ENCODE data around the gene APH1A. TPM values are rescaled to one million over a fixed set of nuclear protein-coding genes. Genes with fewer than 3 reads are reported as not detected.
A peak's percentile ranks its signal among the peaks of the same experiment; 100 is the strongest.
"Not testable (repeated sequence)": the region's sequence is repeated elsewhere in the genome, so short reads cannot be mapped to it uniquely, and the experiment has no call there.

APH1A gene
- total and polyA plus RNA-seq, 4 donors = 95.0 to 164 (median 135) TPM

DNA sequence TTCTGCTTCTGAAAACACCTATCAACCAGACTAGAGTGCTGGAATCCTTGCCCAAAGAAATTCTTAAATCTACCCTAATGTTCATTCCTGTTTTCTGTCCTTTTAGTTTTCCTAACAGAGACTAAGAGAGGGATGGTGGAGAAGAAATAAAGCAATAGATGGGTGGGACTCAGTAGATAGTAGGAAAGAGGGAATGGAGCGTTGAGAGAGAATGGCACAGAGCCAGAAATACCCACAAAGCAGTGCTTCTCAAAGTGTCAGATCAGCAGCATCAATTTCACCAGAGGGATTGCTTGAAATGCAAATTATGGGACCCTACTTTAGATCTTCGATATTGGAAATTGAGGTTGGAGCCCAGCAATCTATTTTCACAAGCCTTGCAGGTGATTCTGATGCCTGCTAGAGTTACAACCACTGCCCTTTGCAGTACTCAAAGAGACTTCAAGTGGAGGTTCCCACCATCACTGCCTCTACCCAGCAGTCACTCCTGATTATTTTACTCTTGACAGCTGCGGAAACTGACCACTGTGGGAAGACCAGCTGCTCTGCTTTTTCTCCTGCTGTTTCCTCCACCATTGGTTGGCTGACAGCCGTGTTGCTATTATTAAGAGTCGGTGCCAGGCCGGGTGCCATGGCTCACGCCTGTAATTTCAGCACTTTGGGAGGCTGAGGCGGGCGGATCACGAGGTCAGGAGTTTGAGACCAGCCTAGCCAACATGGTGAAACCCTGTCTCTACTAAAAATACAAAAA, 41.1 kb upstream of the APH1A start:
- ATAC-seq (ENCODE audit: insufficient read depth, low FRiP score) = no peak
- H3K27ac ChIP-seq (ENCODE audit: low read depth in 1 of 2, low read length in 1 of 2) = no peak overlapping the region
- no peak overlapping the region for H3K9ac ChIP-seq (ENCODE audit: insufficient read depth in 1 of 2, low read length in 2 of 2)
- H3K4me1 ChIP-seq (ENCODE audit: control insufficient read depth in 5 of 5, insufficient read depth in 5 of 5, low read length in 5 of 5) = peaks cover 0 to 2% (median 0%) of the 10 kb centered on the region in 5 donors
- no peaks in the 10 kb centered on the region for H3K9me3 ChIP-seq (ENCODE audit: control insufficient read depth in 4 of 4, insufficient read depth in 3 of 4, low read length in 3 of 4)
- H3K27me3 ChIP-seq (ENCODE audit: control insufficient read depth in 3 of 3, insufficient read depth in 3 of 3, low read length in 2 of 3) = no peaks in the 10 kb centered on the region
- peak; percentile 11 to 55 (median 32) for DNase-seq
- H3K4me3 ChIP-seq = no peak overlapping the region
- peaks cover 0 to 16% (median 6%) of the 10 kb centered on the region in 4 donors for H3K36me3 ChIP-seq (ENCODE audit: control insufficient read depth in 4 of 4, insufficient read depth in 4 of 4, low read length in 4 of 4)
- 64 to 89% methylated on average over 10 of the region's 10 CpGs for WGBS, 2 donors
- TF ChIP-seq, protein P1, sequence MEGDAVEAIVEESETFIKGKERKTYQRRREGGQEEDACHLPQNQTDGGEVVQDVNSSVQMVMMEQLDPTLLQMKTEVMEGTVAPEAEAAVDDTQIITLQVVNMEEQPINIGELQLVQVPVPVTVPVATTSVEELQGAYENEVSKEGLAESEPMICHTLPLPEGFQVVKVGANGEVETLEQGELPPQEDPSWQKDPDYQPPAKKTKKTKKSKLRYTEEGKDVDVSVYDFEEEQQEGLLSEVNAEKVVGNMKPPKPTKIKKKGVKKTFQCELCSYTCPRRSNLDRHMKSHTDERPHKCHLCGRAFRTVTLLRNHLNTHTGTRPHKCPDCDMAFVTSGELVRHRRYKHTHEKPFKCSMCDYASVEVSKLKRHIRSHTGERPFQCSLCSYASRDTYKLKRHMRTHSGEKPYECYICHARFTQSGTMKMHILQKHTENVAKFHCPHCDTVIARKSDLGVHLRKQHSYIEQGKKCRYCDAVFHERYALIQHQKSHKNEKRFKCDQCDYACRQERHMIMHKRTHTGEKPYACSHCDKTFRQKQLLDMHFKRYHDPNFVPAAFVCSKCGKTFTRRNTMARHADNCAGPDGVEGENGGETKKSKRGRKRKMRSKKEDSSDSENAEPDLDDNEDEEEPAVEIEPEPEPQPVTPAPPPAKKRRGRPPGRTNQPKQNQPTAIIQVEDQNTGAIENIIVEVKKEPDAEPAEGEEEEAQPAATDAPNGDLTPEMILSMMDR (IDR thresholded peaks at IDR 0.05; ENCODE audit: control extremely low read depth, extremely low read depth) = no peak

DNA sequence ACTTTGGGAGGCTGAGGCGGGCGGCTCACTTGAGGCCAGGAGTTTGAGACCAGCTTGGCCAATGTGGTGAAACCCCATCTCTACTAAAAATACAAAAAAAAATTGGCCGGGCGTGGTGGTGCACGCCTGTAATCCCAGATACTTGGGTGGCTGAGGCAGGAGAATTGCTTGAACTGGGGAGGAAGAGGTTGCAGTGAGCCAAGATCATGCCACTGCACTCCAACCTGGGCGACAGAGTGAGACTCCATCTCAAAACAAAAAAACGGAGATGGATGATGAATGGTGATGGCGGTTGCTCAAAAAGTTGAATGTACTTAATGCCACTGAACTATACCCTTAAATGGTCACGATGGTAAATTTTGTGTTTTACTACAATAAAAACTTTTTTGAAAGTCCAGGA, 39.8 kb upstream of the APH1A start:
- H3K4me3 ChIP-seq; ATAC-seq (ENCODE audit: insufficient read depth, low FRiP score); H3K27me3 ChIP-seq (ENCODE audit: control insufficient read depth in 3 of 3, insufficient read depth in 3 of 3, low read length in 2 of 3); H3K4me1 ChIP-seq (ENCODE audit: control insufficient read depth in 5 of 5, insufficient read depth in 5 of 5, low read length in 5 of 5); H3K9me3 ChIP-seq (ENCODE audit: control insufficient read depth in 4 of 4, insufficient read depth in 3 of 4, low read length in 3 of 4); DNase-seq; H3K27ac ChIP-seq (ENCODE audit: low read depth in 1 of 2, low read length in 1 of 2); H3K9ac ChIP-seq (ENCODE audit: insufficient read depth in 1 of 2, low read length in 2 of 2): not testable (repeated sequence)
- H3K36me3 ChIP-seq (ENCODE audit: control insufficient read depth in 4 of 4, insufficient read depth in 4 of 4, low read length in 4 of 4) = peaks cover 2 to 16% (median 8%) of the 10 kb centered on the region in 4 donors
- 96 to 98% methylated on average over 8 to 9 of the region's 9 CpGs for WGBS, 2 donors

DNA sequence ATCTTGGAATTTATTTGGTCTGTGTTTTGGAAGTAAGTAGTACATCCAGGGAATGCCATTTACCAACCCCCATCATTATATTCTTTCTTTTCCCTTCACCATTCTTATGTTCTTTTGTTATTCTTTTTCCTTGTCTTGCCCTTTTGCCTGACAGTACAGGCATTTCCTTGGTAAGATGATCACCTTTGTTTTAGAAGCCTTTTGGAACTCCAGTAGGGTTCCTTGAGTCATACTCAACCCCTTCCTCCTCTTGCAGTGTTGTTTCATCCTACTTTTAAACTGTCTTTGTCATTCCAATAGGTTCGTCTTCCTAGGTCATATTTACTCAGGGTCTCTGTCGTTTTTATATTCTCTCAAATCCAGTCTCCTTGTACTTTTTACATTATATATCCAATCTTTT, 34.1 kb upstream of the APH1A start:
- ATAC-seq (ENCODE audit: insufficient read depth, low FRiP score) (no peak), DNase-seq (no peak)
- Histone ChIP-seq H3K4me3 (no peak overlapping the region), H3K27me3 (ENCODE audit: control insufficient read depth in 3 of 3, insufficient read depth in 3 of 3, low read length in 2 of 3) (no peaks in the 10 kb centered on the region), H3K4me1 (ENCODE audit: control insufficient read depth in 5 of 5, insufficient read depth in 5 of 5, low read length in 5 of 5) (no peaks in the 10 kb centered on the region), H3K36me3 (ENCODE audit: control insufficient read depth in 4 of 4, insufficient read depth in 4 of 4, low read length in 4 of 4) (peaks cover 18 to 27% (median 24%) of the 10 kb centered on the region in 4 donors), H3K27ac (ENCODE audit: low read depth in 1 of 2, low read length in 1 of 2) (no peak overlapping the region), H3K9me3 (ENCODE audit: control insufficient read depth in 4 of 4, insufficient read depth in 3 of 4, low read length in 3 of 4) (no peaks in the 10 kb centered on the region), H3K9ac (ENCODE audit: insufficient read depth in 1 of 2, low read length in 2 of 2) (no peak overlapping the region)
- TF ChIP-seq, protein P1 (IDR thresholded peaks at IDR 0.05; ENCODE audit: control extremely low read depth, extremely low read depth) = no peak
- WGBS, 2 donors = 82 to 88% methylated on average over 2 of the region's 2 CpGs

GRCh38 chr1:150302338-150302737, 33.5 kb upstream of the APH1A start:
- Histone ChIP-seq H3K27ac (ENCODE audit: low read depth in 1 of 2, low read length in 1 of 2) (no peak overlapping the region), H3K4me1 (ENCODE audit: control insufficient read depth in 5 of 5, insufficient read depth in 5 of 5, low read length in 5 of 5) (no peaks in the 10 kb centered on the region), H3K9ac (ENCODE audit: insufficient read depth in 1 of 2, low read length in 2 of 2) (no peak overlapping the region), H3K36me3 (ENCODE audit: control insufficient read depth in 4 of 4, insufficient read depth in 4 of 4, low read length in 4 of 4) (peaks cover 16 to 24% (median 22%) of the 10 kb centered on the region in 4 donors), H3K9me3 (ENCODE audit: control insufficient read depth in 4 of 4, insufficient read depth in 3 of 4, low read length in 3 of 4) (no peaks in the 10 kb centered on the region), H3K4me3 (no peak overlapping the region), H3K27me3 (ENCODE audit: control insufficient read depth in 3 of 3, insufficient read depth in 3 of 3, low read length in 2 of 3) (no peaks in the 10 kb centered on the region)
- DNase-seq (no peak), ATAC-seq (ENCODE audit: insufficient read depth, low FRiP score) (no peak)
- 80 to 93% methylated on average over 6 of the region's 6 CpGs for WGBS, 2 donors
- TF ChIP-seq, protein P1 (IDR thresholded peaks at IDR 0.05; ENCODE audit: control extremely low read depth, extremely low read depth) = no peak
